Sigmoid colon (tissue), 7 donors: ENCODE data around the gene SMYD3. TPM values are rescaled to one million over a fixed set of nuclear protein-coding genes. Genes with fewer than 3 reads are reported as not detected.
"Not testable (repeated sequence)": the region's sequence is repeated elsewhere in the genome, so short reads cannot be mapped to it uniquely, and the experiment has no call there.

Source experiments
- DNase-seq: peaks from one replicate; pipeline ENCODE4 v3.0.0-alpha.2; 2019
- H3K27ac ChIP-seq, 4 donors: fragments of 200-600 bp; sonication (generic); one replicate each; pipeline ENCODE4 v1.5.1; 2016 to 2019; ENCODE audit warnings: mild to moderate bottlenecking in 1 of 4
- H3K27me3 ChIP-seq, 3 donors: fragments of 200-600 bp; sonication (generic); one replicate each; pipeline ENCODE4 v1.5.1; 2019; ENCODE audit warnings: mild to moderate bottlenecking in 1 of 3
- H3K36me3 ChIP-seq, 4 donors: fragments of 200-600 bp; sonication (generic); one replicate each; pipeline ENCODE4 v1.5.1; 2016 to 2019
- H3K4me1 ChIP-seq, 4 donors: fragments of 200-600 bp; sonication (generic); one replicate each; pipeline ENCODE4 v1.5.1; 2017 to 2019
- H3K4me3 ChIP-seq, 4 donors: fragments of 200-600 bp; sonication (generic); one replicate each; pipeline ENCODE4 v1.5.1; 2017 to 2019; ENCODE audit warnings: mild to moderate bottlenecking in 2 of 4, moderate library complexity in 1 of 4
- H3K9me3 ChIP-seq, 4 donors: fragments of 200-600 bp in 3 of 4; sonication (generic) in 3 of 4; one replicate each; pipeline versions ENCODE4 v1.5.1 to v1.6.1; 2013 to 2019
- CTCF ChIP-seq, 4 experiments: fragments of 450-650 bp in 3 of 4; fragments of 200-600 bp in 1 of 4; IDR thresholded peaks; one replicate each; pipeline ENCODE4 v1.5.1; 2016 to 2019; ENCODE audit warnings: antibody characterized with exemption in 4 of 4, mild to moderate bottlenecking in 3 of 4, moderate library complexity in 2 of 4
- EP300 ChIP-seq, 4 donors: sonication (generic); formaldehyde crosslinking; IDR thresholded peaks; one replicate each; pipeline ENCODE4 v1.6.1; 2017; ENCODE audit warnings: antibody characterized with exemption in 4 of 4
- POLR2A ChIP-seq, 2 donors: fragments of 450-650 bp; IDR thresholded peaks; one replicate each; pipeline ENCODE4 v1.6.1; 2016; ENCODE audit warnings: antibody characterized with exemption in 2 of 2, mild to moderate bottlenecking in 2 of 2, moderate library complexity in 2 of 2
- POLR2AphosphoS5 ChIP-seq, 4 donors: sonication (generic); formaldehyde crosslinking; IDR thresholded peaks; one replicate each; pipeline ENCODE4 v1.6.1; 2017; ENCODE audit warnings: antibody characterized with exemption in 4 of 4
- WGBS, 2 donors: extraction: QIAGEN DNeasy Blood & Tissue Kit; methylation state at CpG; one replicate each; pipeline ENCODE4 v1.1.7; 2013; 5-methylcytosine and 5-hydroxymethylcytosine counted together
- intact Hi-C: fragments of 100-400 bp; cut with DNase I; formaldehyde crosslinking; loops from one replicate; pipeline ENCODE4 v1.15.1; 2023
- polyA plus RNA-seq, 3 donors: library from polyadenylated mRNA; stranded (reverse); fragments of 200-250 nt; gene quantifications; one replicate each; pipeline ENCODE4 v1.2.3, GENCODE V29; 2013
- total RNA-seq, 4 donors: library from RNA; depleted of rRNA; stranded (reverse); fragments of >200 nt; gene quantifications; one replicate each; pipeline ENCODE4 v1.1.0, GENCODE V29; 2016
- donor health status: healthy with polysubstance abuse.
- donor health status: Bipolar disorder and iron deficiency.
- donor health status: healthy.

Gene SMYD3
- total and polyA plus RNA-seq, 7 donors = 8.7 to 23.8 (median 17.1) TPM

GRCh38 chr1:246034630-246035029 lies 472.4 kb downstream of the SMYD3 start:
- peaks cover 0 to 8% (median 0%) of the 10 kb centered on the region in 4 donors for H3K4me1 ChIP-seq
- intact Hi-C loops = no loop called here
- no peak for TF ChIP-seq CTCF (IDR thresholded peaks at IDR 0.05)
- TF ChIP-seq POLR2AphosphoS5 (IDR thresholded peaks at IDR 0.05) = no peak
- no peak for TF ChIP-seq EP300 (IDR thresholded peaks at IDR 0.05)
- no peak for TF ChIP-seq POLR2A (IDR thresholded peaks at IDR 0.05)
- H3K4me3 ChIP-seq = no peak overlapping the region
- no peaks in the 10 kb centered on the region for H3K9me3 ChIP-seq
- no peak for DNase-seq
- no peaks in the 10 kb centered on the region for H3K36me3 ChIP-seq
- WGBS, 2 donors = 85 to 92% methylated on average over 12 of the region's 12 CpGs
- H3K27ac ChIP-seq = no peak overlapping the region
- H3K27me3 ChIP-seq = no peaks in the 10 kb centered on the region

DNA sequence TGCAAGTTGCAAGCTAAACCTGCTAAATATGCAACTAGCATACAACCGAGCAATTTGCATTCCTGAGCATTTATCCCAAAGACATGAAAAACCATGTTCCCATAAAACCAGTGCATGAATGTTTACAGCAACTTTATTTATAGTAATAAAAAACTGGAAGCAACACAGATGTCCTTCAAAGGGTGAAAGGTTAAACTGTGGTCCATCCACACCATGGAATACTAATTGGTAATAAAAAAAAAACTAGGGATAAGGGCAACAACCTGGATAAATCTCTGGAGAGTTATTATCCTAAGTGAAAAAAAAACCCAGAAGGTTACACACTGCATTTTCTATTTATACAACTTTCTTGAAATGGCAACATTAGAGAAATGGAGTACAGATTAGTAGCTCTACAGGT lies 474.1 kb downstream of the SMYD3 start:
- DNase-seq = no peak
- no peaks in the 10 kb centered on the region for H3K27me3 ChIP-seq
- H3K9me3 ChIP-seq = peaks cover 0 to 4% (median 0%) of the 10 kb centered on the region in 4 donors
- H3K4me1 ChIP-seq = peaks cover 0 to 8% (median 0%) of the 10 kb centered on the region in 4 donors
- no peaks in the 10 kb centered on the region for H3K36me3 ChIP-seq
- TF ChIP-seq POLR2A (IDR thresholded peaks at IDR 0.05) (no peak), EP300 (IDR thresholded peaks at IDR 0.05) (no peak), CTCF (IDR thresholded peaks at IDR 0.05) (no peak), POLR2AphosphoS5 (IDR thresholded peaks at IDR 0.05) (no peak)
- intact Hi-C loops = no loop called here
- 81 to 94% methylated on average over 1 of the region's 1 CpG for WGBS, 2 donors
- no peak overlapping the region for H3K27ac ChIP-seq
- no peak overlapping the region for H3K4me3 ChIP-seq

GRCh38 chr1:246032031-246032551 lies 475.0 kb downstream of the SMYD3 start:
- peaks cover 0 to 4% (median 0%) of the 10 kb centered on the region in 4 donors for H3K9me3 ChIP-seq
- H3K4me1 ChIP-seq = peaks cover 0 to 8% (median 0%) of the 10 kb centered on the region in 4 donors
- intact Hi-C loops = no loop called here
- TF ChIP-seq POLR2A (IDR thresholded peaks at IDR 0.05) (no peak), POLR2AphosphoS5 (IDR thresholded peaks at IDR 0.05) (no peak), EP300 (IDR thresholded peaks at IDR 0.05) (no peak), CTCF (IDR thresholded peaks at IDR 0.05) (no peak)
- no peaks in the 10 kb centered on the region for H3K36me3 ChIP-seq
- no peak overlapping the region for H3K27ac ChIP-seq
- 72 to 74% methylated on average over 3 of the region's 3 CpGs for WGBS, 2 donors
- H3K27me3 ChIP-seq = no peaks in the 10 kb centered on the region
- DNase-seq = no peak
- H3K4me3 ChIP-seq = no peak overlapping the region

GRCh38 chr1:246029616-246030015 lies 477.5 kb downstream of the SMYD3 start:
- intact Hi-C loops = no loop called here
- H3K27ac ChIP-seq = no peak overlapping the region

DNA sequence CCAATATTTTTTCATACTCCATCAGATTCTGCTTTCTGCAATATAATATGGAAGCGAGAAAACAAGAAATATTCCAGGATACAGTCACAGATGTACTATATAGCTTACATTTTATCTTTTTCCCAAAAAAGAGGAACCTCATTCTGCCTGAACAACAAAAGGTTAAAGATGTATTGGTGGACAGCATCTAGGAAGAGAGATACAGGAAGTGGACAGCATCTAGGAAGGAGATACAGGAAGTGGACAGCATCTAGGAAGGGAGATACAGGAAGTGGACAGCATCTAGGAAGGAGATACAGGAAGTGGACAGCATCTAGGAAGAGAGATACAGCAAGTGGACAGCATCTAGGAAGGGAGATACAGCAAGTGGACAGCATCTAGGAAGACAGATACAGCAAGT lies 483.0 kb downstream of the SMYD3 start:
- WGBS, 2 donors = 99% methylated on average over 1 of the region's 1 CpG
- H3K4me3 ChIP-seq, H3K27ac ChIP-seq, H3K36me3 ChIP-seq, H3K27me3 ChIP-seq, DNase-seq, intact Hi-C loops, H3K9me3 ChIP-seq, H3K4me1 ChIP-seq: not testable (repeated sequence)

More at GRCh38 chr1:246029616-246030015, 477.5 kb downstream of the SMYD3 start:
- WGBS, 2 donors = 66 to 89% methylated on average over 1 of the region's 1 CpG
- no peaks in the 10 kb centered on the region for H3K4me1 ChIP-seq
- H3K4me3 ChIP-seq = no peak overlapping the region
- H3K36me3 ChIP-seq = no peaks in the 10 kb centered on the region
- H3K9me3 ChIP-seq = peaks cover 0 to 4% (median 0%) of the 10 kb centered on the region in 4 donors
- DNase-seq = no peak
- H3K27me3 ChIP-seq = no peaks in the 10 kb centered on the region
- no peak for TF ChIP-seq EP300 (IDR thresholded peaks at IDR 0.05)
- TF ChIP-seq POLR2A (IDR thresholded peaks at IDR 0.05) = no peak
- no peak for TF ChIP-seq POLR2AphosphoS5 (IDR thresholded peaks at IDR 0.05)
